LNCaP clone FGC (cell line): Measurements from ENCODE around the gene STK11.

Source experiments
- DNase-seq: peaks from one replicate; pipeline ENCODE4 v3.0.0-alpha.2; 2011; ENCODE audit warnings: low read depth
- H3K4me3 ChIP-seq: 2 replicates; pipeline ENCODE4 v1.5.1; 2011; ENCODE audit warnings: mild to moderate bottlenecking, low read depth, low read length, control low read depth
- CTCF ChIP-seq: IDR thresholded peaks from 2 replicates; pipeline ENCODE4 v1.5.1; 2012; ENCODE audit warnings: mild to moderate bottlenecking; ENCODE audit not compliant: control insufficient read depth, insufficient read depth; ENCODE audit errors: extremely low read depth

STK11 gene

DNA sequence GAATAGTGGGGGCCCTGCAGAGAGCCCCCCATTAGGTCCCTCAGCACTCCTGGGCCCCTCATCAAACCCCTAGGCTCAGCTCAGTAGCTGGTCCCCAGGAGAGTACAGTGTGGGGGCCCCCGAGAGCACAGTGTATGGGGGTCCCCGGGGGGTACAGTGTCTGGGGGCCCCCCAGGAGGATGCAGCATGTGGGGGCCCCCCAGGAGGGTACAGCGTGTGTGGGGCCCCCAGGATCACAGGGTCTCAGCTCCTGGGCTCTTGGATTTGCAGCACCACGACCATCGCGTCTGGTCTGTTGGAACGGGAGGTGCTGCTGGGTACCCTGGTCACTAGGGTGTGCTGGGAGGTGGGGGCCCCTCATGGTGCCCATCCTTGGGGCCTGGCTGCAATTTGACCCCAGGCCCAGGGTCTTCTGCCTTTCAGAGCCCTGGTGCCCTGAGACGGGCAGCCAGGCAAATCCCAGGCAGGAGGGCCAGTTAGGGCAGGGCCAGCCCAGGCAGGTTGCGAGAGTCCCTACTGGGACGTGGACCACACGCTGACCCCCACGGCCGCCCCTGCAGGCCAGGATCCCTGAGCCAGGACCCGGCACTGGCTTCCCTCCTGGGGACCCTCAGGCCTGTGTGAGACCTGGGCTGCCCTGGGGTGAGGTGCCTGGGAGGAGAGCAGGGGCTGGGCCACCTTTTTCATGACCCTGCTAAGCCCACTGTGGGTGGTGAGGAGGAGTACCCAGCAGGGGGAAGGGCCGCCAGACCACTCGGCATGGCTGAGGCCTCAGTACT lies 18.7 kb downstream of the STK11 start:
- TF ChIP-seq CTCF = no peak
- DNase-seq = no peak

DNA sequence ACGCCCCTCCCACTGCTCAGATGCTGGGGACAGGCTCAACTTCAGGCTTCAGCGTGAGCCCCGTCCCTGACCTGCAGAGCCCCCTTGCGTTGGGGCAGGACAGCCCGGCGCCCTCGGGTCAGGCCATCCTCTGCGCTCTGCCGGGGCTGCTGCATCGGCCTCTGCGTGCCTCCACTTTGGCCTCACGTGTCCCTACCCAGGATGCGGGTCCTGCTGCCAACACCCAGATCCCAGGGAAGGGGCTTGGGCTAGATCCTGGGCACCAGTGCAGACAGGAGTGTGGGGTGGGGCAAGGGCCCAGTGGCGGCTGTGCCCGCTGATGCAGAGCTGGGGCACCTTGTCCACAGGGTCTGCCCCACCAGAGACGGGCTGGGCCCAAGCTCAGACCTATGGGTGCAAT lies 19.3 kb downstream of the STK11 start:
- no peak for TF ChIP-seq CTCF
- no peak overlapping the region for H3K4me3 ChIP-seq
- no peak for DNase-seq

More for the DNA sequence above, 18.7 kb downstream of the STK11 start:
- H3K4me3 ChIP-seq = no peak overlapping the region

- no peak overlapping the region for H3K4me3 ChIP-seq
- DNase-seq = no peak
- TF ChIP-seq CTCF = no peak
Observed at GRCh38 chr19:1225440-1226226, 20.1 kb downstream of the STK11 start.

- no peak overlapping the region for H3K4me3 ChIP-seq
- DNase-seq = no peak
- no peak for TF ChIP-seq CTCF
Observed at GRCh38 chr19:1226227-1226518, 20.6 kb downstream of the STK11 start.

DNA sequence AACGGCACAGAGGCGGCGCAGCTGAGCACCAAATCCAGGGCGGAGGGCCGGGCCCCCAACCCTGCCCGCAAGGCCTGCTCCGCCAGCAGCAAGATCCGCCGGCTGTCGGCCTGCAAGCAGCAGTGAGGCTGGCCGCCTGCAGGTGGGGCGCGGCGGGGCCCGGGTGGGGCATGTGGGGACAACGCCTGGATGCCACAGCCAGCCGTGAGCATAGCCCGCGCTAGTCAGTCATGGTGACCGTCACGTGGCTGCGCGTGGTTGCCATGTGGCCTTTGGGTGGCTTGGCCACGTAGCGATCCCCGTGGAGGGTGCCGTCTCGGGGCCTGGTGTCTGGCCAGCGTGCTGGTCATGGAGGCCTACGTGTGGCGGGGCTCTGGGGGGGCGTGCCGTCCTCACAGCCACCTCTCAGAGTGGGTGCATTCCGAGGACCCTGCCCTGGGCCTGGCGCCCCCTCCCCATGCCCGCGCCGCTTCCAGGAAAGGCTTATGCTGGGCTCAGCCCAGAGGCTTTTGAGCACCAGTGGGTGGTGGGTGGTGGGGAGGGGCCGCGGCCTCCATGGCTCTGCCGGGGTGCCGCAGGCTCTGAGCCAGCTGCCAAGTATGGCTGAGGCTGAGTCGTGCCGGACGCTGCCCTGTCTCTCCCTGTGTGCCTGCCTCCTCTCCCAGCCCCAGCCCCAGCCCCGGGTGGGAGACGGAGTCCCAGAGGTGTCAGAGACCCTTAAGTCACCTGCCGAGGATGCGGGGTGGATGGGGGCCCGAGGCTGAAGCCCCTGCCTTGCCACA lies 21.1 kb downstream of the STK11 start:
- no peak overlapping the region for H3K4me3 ChIP-seq
- TF ChIP-seq CTCF = no peak
- no peak for DNase-seq

DNA sequence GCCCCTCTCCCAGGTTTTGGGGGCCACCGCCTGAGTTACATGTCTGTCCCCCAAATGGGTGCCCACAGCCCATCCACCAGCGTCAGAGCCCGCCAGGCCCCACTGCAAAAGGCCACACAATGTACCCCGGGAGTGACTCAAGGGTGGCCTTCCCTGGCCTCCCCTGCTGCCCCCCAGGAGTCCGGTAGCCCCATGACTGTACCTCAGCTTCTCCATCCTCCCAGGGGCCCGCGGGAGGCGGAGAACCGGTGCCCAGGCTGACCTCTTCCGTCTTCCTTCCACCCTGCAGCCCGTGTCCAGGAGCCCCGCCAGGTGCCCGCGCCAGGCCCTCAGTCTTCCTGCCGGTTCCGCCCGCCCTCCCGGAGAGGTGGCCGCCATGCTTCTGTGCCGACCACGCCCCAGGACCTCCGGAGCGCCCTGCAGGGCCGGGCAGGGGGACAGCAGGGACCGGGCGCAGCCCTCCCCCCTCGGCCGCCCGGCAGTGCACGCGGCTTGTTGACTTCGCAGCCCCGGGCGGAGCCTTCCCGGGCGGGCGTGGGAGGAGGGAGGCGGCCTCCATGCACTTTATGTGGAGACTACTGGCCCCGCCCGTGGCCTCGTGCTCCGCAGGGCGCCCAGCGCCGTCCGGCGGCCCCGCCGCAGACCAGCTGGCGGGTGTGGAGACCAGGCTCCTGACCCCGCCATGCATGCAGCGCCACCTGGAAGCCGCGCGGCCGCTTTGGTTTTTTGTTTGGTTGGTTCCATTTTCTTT lies 21.9 kb downstream of the STK11 start:
- TF ChIP-seq CTCF = no peak
- DNase-seq = no peak
- H3K4me3 ChIP-seq = no peak overlapping the region
